ENCODE data around the gene TNS3.
A peak's percentile ranks its signal among the peaks of the same experiment; 100 is the strongest.

TNS3 gene

DNA sequence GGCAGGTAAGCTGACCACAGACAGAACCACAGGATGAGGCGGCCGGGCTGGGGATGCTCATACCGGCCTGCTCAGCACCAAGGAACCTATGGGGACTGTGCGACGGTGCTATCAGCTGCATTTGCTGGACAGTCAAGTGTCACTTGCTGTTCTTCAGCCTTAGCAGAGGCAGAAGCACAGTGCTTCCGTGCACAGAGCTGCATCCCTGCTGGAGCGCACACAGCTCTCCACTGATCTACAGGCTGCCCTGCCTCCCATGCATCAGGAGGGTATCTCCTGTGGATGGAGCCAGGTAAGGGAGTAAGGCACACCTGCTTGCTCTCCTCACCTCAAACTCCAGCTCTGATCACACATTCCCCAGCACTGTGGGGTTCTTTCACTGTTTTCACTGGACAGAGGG is 97.5 kb downstream of the TNS3 start:
- Mint-ChIP-seq H3K27ac (no peak overlapping the region), H3K9me3 (peaks cover 10% of the 10 kb centered on the region), H3K4me3 (no peak overlapping the region), H3K27me3 (ENCODE audit: low read depth, poor library complexity) (peaks cover 3% of the 10 kb centered on the region), H3K4me1 (peaks cover 84% of the 10 kb centered on the region), H3K36me3 (ENCODE audit: low read depth) (peaks cover 26% of the 10 kb centered on the region)
- TF ChIP-seq, protein P1, sequence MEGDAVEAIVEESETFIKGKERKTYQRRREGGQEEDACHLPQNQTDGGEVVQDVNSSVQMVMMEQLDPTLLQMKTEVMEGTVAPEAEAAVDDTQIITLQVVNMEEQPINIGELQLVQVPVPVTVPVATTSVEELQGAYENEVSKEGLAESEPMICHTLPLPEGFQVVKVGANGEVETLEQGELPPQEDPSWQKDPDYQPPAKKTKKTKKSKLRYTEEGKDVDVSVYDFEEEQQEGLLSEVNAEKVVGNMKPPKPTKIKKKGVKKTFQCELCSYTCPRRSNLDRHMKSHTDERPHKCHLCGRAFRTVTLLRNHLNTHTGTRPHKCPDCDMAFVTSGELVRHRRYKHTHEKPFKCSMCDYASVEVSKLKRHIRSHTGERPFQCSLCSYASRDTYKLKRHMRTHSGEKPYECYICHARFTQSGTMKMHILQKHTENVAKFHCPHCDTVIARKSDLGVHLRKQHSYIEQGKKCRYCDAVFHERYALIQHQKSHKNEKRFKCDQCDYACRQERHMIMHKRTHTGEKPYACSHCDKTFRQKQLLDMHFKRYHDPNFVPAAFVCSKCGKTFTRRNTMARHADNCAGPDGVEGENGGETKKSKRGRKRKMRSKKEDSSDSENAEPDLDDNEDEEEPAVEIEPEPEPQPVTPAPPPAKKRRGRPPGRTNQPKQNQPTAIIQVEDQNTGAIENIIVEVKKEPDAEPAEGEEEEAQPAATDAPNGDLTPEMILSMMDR (IDR thresholded peaks at IDR 0.05): no peak
- no peak for DNase-seq

DNA sequence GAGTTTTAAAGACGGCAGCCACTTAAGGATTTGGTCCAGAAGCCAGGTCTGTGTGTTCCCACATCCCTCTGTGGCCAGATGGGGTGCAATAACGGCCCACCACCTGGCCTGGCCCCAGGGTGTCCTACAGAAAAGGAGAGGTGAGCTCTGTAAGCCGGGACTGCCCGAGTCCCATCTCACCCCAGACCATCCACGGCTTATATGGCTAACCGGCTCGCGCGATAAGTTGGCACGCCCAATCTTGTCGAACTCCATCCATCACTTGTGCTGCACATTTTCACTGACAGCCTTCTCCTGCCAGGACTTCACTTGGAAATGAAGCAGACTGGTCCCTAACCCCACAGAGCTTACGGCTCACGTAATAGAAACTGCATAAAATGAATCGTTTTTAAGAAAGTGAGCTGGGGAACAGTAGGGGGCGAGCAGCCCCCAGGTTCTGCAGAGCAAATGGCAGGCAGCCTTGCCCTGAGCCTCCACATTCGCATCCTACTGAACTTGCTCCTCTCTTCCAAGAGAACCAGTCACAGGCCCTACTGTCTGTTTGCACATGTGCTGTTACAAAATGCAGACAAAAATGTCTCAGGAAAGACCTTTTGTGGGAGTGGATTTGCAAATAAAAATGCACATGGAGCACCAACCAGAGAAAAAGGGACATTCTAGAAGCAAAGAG is 98.2 kb downstream of the TNS3 start:
- no peak overlapping the region for H3K27ac Mint-ChIP-seq
- no peak for DNase-seq
- TF ChIP-seq, protein P1 (IDR thresholded peaks at IDR 0.05): no peak

DNA sequence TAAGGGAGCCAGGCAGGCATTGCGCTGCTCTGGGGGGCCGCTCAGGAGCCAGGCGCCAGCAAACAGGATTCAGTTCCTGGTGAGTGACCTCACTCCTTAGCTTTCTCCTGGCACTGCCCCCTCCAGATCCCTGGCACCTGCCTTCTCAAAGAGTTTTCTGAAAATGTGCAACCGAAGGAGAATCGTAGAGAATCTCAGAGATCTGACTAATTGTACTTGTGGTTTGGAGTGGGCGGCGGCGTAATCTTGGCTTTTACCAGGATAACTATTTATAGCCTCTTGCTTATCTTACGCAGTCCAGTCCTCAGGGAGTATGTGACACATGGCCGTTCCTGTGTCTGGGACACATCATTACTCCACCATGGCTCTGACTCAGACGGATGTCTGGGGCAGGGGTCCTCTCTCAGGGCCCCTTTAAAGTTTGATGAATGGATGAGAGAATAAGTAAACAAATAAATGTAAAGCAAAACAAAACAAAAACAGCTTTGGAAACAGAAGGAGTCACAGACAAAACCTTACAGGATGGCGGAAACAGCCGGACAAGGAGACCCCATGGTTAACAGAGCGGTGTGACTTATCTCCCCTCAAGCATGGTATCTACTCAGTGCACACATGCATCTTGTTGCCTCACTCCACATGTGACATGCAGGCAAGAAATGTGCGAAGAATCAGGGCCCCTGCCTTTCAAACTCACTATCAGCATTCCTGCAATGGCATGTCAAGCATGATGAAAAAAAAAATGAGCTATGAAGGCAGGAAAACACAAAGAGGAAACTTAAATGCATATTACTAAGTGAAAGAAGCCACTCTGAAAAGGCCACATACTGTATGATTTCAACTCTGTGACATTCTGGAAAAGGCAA is 99.7 kb downstream of the TNS3 start:
- peak overlapping the region; percentile 26 for H3K27ac Mint-ChIP-seq
- H3K27me3 Mint-ChIP-seq (ENCODE audit: low read depth, poor library complexity): peaks cover 6% of the 10 kb centered on the region
- H3K36me3 Mint-ChIP-seq (ENCODE audit: low read depth): peaks cover 26% of the 10 kb centered on the region
- TF ChIP-seq, protein P1 (IDR thresholded peaks at IDR 0.05): no peak
- peaks cover 10% of the 10 kb centered on the region for H3K9me3 Mint-ChIP-seq
- no peak for DNase-seq
- H3K4me1 Mint-ChIP-seq: peaks cover 81% of the 10 kb centered on the region
- H3K4me3 Mint-ChIP-seq: no peak overlapping the region

More for the DNA sequence above, 98.2 kb downstream of the TNS3 start:
- Mint-ChIP-seq H3K27me3 (ENCODE audit: low read depth, poor library complexity) (peaks cover 3% of the 10 kb centered on the region), H3K36me3 (ENCODE audit: low read depth) (peaks cover 26% of the 10 kb centered on the region), H3K4me1 (peaks cover 81% of the 10 kb centered on the region), H3K4me3 (no peak overlapping the region), H3K9me3 (peaks cover 10% of the 10 kb centered on the region)

DNA sequence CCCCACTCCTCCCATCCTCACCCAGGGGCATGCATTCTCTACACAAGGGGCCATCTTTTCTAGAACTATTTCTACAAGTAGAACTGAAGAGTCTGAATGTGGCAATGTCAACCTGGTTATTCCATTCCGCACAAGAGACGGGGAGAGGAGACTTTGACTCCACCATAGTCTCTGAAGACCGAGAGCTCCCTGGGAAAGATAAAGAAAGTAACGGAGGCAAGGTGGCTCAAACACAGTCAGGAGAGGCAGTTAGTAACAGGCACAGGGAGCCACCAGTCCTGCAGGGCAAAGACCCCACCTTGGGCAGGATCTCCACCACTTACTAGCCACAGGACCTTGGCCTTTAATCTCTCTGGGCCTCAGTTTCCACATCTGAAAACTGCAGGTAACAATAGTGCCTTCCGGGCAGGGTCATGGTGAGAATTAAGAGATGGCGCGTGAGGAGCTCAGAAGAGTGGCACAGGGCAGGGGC is 100.3 kb downstream of the TNS3 start:
- TF ChIP-seq, protein P1 (IDR thresholded peaks at IDR 0.05): no peak

DNA sequence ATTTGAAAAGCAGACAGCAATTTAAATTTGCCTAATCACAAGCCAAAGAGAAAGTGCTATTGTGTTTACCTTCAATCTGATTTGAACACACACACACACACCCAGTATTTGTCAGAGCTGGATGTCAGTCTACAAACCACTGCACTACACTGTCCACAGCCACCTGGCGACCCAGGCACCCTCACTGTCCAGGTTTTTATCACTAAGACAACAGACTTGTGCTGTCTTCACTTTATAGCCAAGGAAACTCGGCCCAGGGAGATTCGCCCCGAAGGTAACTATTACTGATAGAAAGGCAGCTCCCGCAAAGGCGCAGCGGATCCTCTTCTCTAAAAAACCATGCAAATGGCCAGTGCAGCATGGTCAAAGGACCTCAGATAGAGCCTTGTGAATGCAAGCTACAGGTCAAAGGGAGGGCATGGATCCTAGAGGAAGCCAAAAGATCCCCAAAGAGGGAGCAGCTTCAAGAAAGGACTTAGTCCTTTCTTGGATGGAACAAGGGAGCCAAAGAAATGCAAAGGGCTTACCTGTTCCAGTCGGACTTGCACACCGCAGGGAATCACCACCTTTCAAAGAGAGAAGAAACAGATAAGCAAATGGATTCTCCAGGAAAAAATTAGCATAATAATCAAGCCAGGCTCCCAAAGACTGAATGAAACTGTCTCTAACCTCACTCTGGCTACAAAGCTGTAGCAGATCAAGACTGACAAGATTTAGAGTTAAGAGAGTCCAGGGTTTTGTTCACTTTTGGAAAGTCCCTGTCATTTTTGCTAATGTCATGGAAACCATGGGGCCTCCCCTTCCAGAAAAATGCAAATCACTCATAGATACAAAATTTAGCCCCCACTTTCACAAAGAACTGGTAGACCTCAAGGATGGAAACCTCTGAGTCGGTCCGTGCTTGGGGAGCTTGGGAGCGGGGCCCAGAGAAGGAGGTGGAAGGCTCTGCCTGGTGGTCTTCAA is 101.1 kb downstream of the TNS3 start:
- TF ChIP-seq, protein P1 (IDR thresholded peaks at IDR 0.05): no peak
- peak overlapping the region; percentile 8 for H3K27ac Mint-ChIP-seq
- peaks cover 10% of the 10 kb centered on the region for H3K9me3 Mint-ChIP-seq
- DNase-seq: no peak
- no peak overlapping the region for H3K4me3 Mint-ChIP-seq
- peaks cover 6% of the 10 kb centered on the region for H3K27me3 Mint-ChIP-seq (ENCODE audit: low read depth, poor library complexity)
- H3K36me3 Mint-ChIP-seq (ENCODE audit: low read depth): peaks cover 22% of the 10 kb centered on the region
- peaks cover 77% of the 10 kb centered on the region for H3K4me1 Mint-ChIP-seq

More for the DNA sequence above, 100.3 kb downstream of the TNS3 start:
- Mint-ChIP-seq H3K4me1 (peaks cover 77% of the 10 kb centered on the region), H3K36me3 (ENCODE audit: low read depth) (peaks cover 26% of the 10 kb centered on the region), H3K27me3 (ENCODE audit: low read depth, poor library complexity) (peaks cover 6% of the 10 kb centered on the region), H3K9me3 (peaks cover 10% of the 10 kb centered on the region), H3K27ac (peak overlapping the region; percentile 14), H3K4me3 (no peak overlapping the region)
- DNase-seq: no peak

Data from nephron progenitor cell (in vitro differentiated cells).